LNCaP clone FGC (cell line): Measurements from ENCODE around the gene MUC5B.

Source experiments
- DNase-seq: peaks from one replicate; pipeline ENCODE4 v3.0.0-alpha.2; 2011; ENCODE audit warnings: low read depth
- H3K4me3 ChIP-seq: 2 replicates; pipeline ENCODE4 v1.5.1; 2011; ENCODE audit warnings: mild to moderate bottlenecking, low read depth, low read length, control low read depth
- TF ChIP-seq, protein P1 (sequence below): IDR thresholded peaks from 2 replicates; pipeline ENCODE4 v1.5.1; 2012; ENCODE audit warnings: mild to moderate bottlenecking; ENCODE audit not compliant: control insufficient read depth, insufficient read depth; ENCODE audit errors: extremely low read depth

Gene MUC5B

DNA sequence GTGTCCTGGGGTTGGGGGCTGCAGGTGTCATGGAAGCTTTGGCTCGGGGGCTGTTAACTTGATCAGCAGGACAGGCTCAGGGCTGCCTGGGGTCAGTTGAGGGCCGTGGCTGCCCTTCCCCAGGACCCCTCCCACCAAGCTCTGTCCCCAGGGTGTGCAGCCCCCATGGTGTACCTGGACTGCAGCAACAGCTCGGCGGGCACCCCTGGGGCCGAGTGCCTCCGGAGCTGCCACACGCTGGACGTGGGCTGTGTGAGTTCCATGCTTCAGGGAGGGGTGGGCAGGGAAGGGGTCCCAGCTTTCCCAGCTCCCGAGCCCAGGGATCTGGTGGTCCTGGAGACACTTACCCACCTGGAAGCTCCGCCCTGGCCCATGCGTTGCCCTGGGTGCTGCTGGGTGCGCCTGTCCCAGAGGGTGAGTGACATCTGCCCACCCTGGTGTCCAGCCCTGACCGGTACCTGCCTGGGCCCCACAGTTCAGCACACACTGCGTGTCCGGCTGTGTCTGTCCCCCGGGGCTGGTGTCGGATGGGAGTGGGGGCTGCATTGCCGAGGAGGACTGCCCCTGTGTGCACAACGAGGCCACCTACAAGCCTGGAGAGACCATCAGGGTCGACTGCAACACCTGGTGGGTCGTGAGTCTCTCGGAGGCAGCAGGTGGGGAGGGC, 11.3 kb downstream of the MUC5B start:
- TF ChIP-seq, protein P1, sequence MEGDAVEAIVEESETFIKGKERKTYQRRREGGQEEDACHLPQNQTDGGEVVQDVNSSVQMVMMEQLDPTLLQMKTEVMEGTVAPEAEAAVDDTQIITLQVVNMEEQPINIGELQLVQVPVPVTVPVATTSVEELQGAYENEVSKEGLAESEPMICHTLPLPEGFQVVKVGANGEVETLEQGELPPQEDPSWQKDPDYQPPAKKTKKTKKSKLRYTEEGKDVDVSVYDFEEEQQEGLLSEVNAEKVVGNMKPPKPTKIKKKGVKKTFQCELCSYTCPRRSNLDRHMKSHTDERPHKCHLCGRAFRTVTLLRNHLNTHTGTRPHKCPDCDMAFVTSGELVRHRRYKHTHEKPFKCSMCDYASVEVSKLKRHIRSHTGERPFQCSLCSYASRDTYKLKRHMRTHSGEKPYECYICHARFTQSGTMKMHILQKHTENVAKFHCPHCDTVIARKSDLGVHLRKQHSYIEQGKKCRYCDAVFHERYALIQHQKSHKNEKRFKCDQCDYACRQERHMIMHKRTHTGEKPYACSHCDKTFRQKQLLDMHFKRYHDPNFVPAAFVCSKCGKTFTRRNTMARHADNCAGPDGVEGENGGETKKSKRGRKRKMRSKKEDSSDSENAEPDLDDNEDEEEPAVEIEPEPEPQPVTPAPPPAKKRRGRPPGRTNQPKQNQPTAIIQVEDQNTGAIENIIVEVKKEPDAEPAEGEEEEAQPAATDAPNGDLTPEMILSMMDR: no peak
- no peak overlapping the region for H3K4me3 ChIP-seq
- DNase-seq: no peak

DNA sequence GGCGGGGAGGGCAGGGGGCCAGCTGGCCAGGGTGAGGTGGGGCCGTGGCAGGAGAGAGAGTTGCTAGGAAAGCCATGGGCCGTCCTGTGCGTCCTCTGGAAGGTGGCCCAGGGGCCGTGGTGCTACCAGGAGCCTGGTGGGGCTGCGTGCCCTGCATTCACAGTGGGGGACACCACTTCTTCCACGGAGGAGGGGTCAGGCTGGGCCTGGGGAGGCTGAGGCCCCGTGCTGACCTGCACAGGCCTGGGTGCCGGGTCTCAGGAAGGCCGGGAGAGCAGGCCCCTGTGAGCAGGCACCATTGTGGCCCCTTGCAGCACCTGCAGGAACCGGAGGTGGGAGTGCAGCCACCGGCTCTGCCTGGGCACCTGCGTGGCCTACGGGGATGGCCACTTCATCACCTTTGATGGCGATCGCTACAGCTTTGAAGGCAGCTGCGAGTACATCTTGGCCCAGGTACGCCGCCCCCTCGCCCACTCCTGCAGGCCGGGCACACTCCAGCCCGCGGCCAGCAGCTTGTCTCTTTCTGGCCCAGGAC, 12.0 kb downstream of the MUC5B start:
- TF ChIP-seq, protein P1: no peak
- no peak overlapping the region for H3K4me3 ChIP-seq
- no peak for DNase-seq

DNA sequence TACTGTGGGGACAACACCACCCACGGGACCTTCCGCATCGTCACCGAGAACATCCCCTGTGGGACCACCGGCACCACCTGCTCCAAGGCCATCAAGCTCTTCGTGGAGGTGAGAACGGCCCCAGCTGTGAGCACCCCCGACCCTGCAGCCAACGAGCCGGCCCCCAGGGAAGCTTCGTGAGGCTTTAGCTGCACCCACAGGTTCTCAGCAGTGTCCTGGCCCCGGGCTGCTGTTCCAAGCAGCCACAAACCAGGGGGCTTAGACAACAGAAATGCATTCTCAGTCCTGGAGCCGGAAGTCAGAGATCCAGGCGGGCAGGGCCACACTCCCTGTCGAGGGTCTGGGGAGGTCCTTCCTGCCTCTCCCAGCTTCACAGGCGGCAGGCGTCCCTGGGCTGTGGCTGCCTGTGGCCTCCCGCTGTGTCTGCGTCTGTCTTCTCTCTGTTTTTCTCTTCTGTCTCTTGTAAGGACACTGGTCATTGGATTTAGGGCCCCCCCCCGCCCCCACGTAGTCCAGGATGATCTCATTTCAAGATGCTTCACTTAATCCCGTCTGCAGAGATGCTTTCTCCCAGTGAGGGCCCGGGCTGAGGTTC, 12.5 kb downstream of the MUC5B start:
- DNase-seq: no peak
- H3K4me3 ChIP-seq: no peak overlapping the region
- TF ChIP-seq, protein P1: no peak

DNA sequence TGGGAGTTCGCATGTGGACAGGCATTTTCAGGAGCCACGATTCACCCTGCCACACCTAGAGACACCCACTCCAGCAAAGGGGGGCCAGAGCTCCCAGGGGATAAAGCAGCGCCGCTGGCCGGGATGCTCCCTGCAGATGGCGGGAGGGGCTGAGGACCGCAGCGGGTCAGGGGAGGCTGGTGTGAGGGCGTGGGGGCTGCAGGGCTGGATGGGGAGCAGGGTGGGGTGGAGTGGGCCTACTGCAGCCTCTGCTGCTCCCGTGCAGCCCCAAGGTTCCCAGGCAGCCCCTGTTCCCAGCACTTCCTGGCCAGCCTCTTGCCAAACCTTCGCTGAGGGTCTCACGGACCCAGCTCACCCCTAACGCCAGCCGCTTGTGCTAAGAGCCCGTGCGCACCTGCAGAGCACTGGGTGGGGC, 13.0 kb downstream of the MUC5B start:
- TF ChIP-seq, protein P1: no peak
- no peak overlapping the region for H3K4me3 ChIP-seq
- no peak for DNase-seq

DNA sequence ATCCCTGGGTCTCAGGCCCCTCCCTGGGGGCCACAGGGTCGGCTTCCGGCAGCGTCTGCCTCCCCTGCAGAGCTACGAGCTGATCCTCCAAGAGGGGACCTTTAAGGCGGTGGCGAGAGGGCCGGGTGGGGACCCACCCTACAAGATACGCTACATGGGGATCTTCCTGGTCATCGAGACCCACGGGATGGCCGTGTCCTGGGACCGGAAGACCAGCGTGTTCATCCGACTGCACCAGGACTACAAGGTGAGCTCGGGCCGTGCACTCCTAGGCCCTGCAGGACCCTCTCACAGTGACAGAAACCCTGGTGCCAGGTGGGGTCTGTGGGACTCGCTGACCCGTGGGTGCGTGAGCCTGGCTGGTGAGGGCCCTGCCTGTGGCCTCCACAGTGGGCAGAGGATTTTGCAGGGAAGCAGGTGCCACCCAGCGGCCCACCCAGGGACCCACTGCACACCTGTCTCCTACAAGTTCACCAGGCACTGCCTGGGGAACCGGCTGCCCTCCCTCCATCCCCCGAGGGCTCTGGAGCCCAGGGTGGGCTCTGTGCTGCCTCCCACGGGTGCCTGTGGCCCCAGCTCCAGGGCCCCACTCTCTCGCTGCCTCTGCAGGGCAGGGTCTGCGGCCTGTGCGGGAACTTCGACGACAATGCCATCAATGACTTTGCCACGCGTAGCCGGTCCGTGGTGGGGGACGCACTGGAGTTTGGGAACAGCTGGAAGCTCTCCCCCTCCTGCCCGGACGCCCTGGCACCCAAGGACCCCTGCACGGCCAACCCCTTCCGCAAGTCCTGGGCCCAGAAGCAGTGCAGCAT, 13.7 kb downstream of the MUC5B start:
- no peak for DNase-seq
- TF ChIP-seq, protein P1: no peak
- no peak overlapping the region for H3K4me3 ChIP-seq

DNA sequence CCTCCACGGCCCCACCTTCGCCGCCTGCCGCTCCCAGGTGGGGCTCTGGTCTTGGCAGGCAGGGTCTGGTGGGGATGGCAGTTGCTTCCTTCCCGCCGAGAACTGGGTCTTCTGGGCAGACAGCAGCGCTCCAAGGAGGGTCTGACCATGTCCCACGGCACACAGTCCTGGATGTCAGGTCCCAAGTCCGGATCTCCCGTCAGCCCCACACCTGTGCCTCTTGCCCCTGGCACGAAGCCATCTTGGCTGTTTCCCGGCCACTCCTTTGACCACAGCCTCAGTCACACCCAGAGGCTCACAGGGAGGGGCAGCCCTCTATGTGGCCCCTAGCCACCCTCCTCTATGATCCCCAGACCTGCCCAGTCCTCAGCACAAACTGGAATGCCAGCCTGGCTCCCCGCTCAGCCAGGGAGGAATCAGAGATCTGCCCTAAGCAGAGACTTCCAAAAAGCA, 14.3 kb downstream of the MUC5B start:
- TF ChIP-seq, protein P1: no peak
- no peak overlapping the region for H3K4me3 ChIP-seq

More for the DNA sequence above, 14.3 kb downstream of the MUC5B start:
- no peak for DNase-seq
